Neutrophil (primary cell): ENCODE results near the gene CYP4F2.
A peak's percentile ranks its signal among the peaks of the same experiment; 100 is the strongest.

Experiments
- H3K27ac ChIP-seq: fragments of 200-600 bp; sonication (generic); 2 replicates; pipeline ENCODE4 v1.5.1; 2016; ENCODE audit warnings: mild to moderate bottlenecking, moderate library complexity
- H3K27me3 ChIP-seq: fragments of 200-600 bp; sonication (generic); 2 replicates; pipeline ENCODE4 v1.6.0; 2016; ENCODE audit warnings: mild to moderate bottlenecking
- H3K36me3 ChIP-seq: fragments of 200-600 bp; sonication (generic); 2 replicates; pipeline ENCODE4 v1.5.1; 2017
- H3K4me1 ChIP-seq, 2 experiments: fragments of 200-600 bp in 1 of 2; sonication (generic) in 1 of 2; 1 replicate in 1 of 2; 2 replicates in 1 of 2; pipeline versions ENCODE4 v1.5.1 to v1.6.1; 2013 to 2016; ENCODE audit warnings: low read depth in 1 of 2, low read length in 1 of 2, mild to moderate bottlenecking in 1 of 2, moderate library complexity in 1 of 2; ENCODE audit not compliant: control insufficient read depth in 1 of 2, insufficient read depth in 1 of 2
- H3K4me3 ChIP-seq, 2 experiments: fragments of 200-600 bp in 1 of 2; sonication (generic) in 1 of 2; 1 replicate in 1 of 2; 2 replicates in 1 of 2; pipeline ENCODE4 v1.5.1; 2013 to 2016; ENCODE audit warnings: low read depth in 1 of 2, low read length in 1 of 2, mild to moderate bottlenecking in 1 of 2, moderate library complexity in 1 of 2
- H3K9me3 ChIP-seq: fragments of 200-600 bp; sonication (generic); 2 replicates; pipeline ENCODE4 v1.5.1; 2016
- CTCF ChIP-seq: fragments of 200-600 bp; sonication (generic); IDR thresholded peaks from 2 replicates; pipeline ENCODE4 v1.5.1; 2016; ENCODE audit warnings: antibody characterized with exemption

Gene CYP4F2

GRCh38 chr19:15871570-15871969, 26.3 kb downstream of the CYP4F2 start:
- Histone ChIP-seq H3K4me1 (peaks cover 33% of the 10 kb centered on the region in 2 experiments), H3K27me3 (no peaks in the 10 kb centered on the region), H3K4me3 (no peak overlapping the region), H3K9me3 (no peaks in the 10 kb centered on the region), H3K36me3 (no peaks in the 10 kb centered on the region), H3K27ac (peak overlapping the region; percentile 35)
- TF ChIP-seq CTCF = no peak

GRCh38 chr19:15869873-15870272, 28.0 kb downstream of the CYP4F2 start:
- Histone ChIP-seq H3K27me3 (no peaks in the 10 kb centered on the region), H3K4me1 (peaks cover 33% of the 10 kb centered on the region in 2 experiments), H3K9me3 (no peaks in the 10 kb centered on the region), H3K27ac (peak overlapping the region; percentile 7), H3K4me3 (no peak overlapping the region), H3K36me3 (no peaks in the 10 kb centered on the region)
- TF ChIP-seq CTCF = no peak

- no peaks in the 10 kb centered on the region for H3K36me3 ChIP-seq
- TF ChIP-seq CTCF = peak; percentile 52
- H3K4me1 ChIP-seq = peaks cover 33% of the 10 kb centered on the region in 2 experiments
- H3K4me3 ChIP-seq = no peak overlapping the region
- H3K27me3 ChIP-seq = no peaks in the 10 kb centered on the region
- peak overlapping the region; percentile 7 for H3K27ac ChIP-seq
- H3K9me3 ChIP-seq = no peaks in the 10 kb centered on the region
Observed at GRCh38 chr19:15869109-15869555, 28.7 kb downstream of the CYP4F2 start.

- Histone ChIP-seq H3K27me3 (no peaks in the 10 kb centered on the region), H3K27ac (no peak overlapping the region), H3K9me3 (no peaks in the 10 kb centered on the region), H3K4me1 (peaks cover 27 to 29% of the 10 kb centered on the region in 2 experiments), H3K4me3 (no peak overlapping the region), H3K36me3 (no peaks in the 10 kb centered on the region)
- no peak for TF ChIP-seq CTCF
Observed at GRCh38 chr19:15866636-15867035, 31.2 kb downstream of the CYP4F2 start.

GRCh38 chr19:15864824-15865223, 33.0 kb downstream of the CYP4F2 start:
- TF ChIP-seq CTCF = no peak
- Histone ChIP-seq H3K36me3 (no peaks in the 10 kb centered on the region), H3K4me1 (peaks cover 10 to 13% of the 10 kb centered on the region in 2 experiments), H3K27ac (no peak overlapping the region), H3K9me3 (no peaks in the 10 kb centered on the region), H3K27me3 (no peaks in the 10 kb centered on the region), H3K4me3 (no peak overlapping the region)

GRCh38 chr19:15863272-15863671, 34.6 kb downstream of the CYP4F2 start:
- Histone ChIP-seq H3K36me3 (no peaks in the 10 kb centered on the region), H3K4me3 (no peak overlapping the region), H3K27ac (no peak overlapping the region), H3K27me3 (no peaks in the 10 kb centered on the region), H3K9me3 (no peaks in the 10 kb centered on the region), H3K4me1 (no peaks in the 10 kb centered on the region)
- TF ChIP-seq CTCF = no peak
